ENCODE data around the gene CCRL2. TPM values are rescaled to one million over a fixed set of nuclear protein-coding genes. Genes with fewer than 3 reads are reported as not detected.

CCRL2 gene
- 2.8 TPM for total RNA-seq
- 2.1 TPM for polyA plus RNA-seq (ENCODE audit: insufficient read depth, low read depth, low replicate concordance)
- long read RNA-seq, donor 1, partial matches to known transcripts = 0 of 1 reads
- long read RNA-seq, donor 1, other reads (novel, unspliced or antisense) = 0 of 1 reads
- long read RNA-seq, donor 2, partial matches to known transcripts = 0 of 1 reads
- long read RNA-seq, donor 2, other reads (novel, unspliced or antisense) = 0 of 1 reads
- long read RNA-seq, donor 3, partial matches to known transcripts = 0 of 1 reads
- long read RNA-seq, donor 3, other reads (novel, unspliced or antisense) = 0 of 1 reads
- long read RNA-seq, donor 4, partial matches to known transcripts = 0 of 1 reads
- long read RNA-seq, donor 4, other reads (novel, unspliced or antisense) = 0 of 1 reads
- long read RNA-seq, donor 5, partial matches to known transcripts = 0 of 1 reads
- long read RNA-seq, donor 5, other reads (novel, unspliced or antisense) = 0 of 1 reads
- long read RNA-seq, donor 6 = 0 reads
- long read RNA-seq, donor 7 = 0 reads
- long read RNA-seq, donor 8, partial matches to known transcripts = 0 of 1 reads
- long read RNA-seq, donor 8, other reads (novel, unspliced or antisense) = 0 of 1 reads
- long read RNA-seq, donor 9, partial matches to known transcripts = 0 of 1 reads
- long read RNA-seq, donor 9, other reads (novel, unspliced or antisense) = 0 of 1 reads
- long read RNA-seq, donor 10, partial matches to known transcripts = 0 of 2 reads
- long read RNA-seq, donor 10, other reads (novel, unspliced or antisense) = 0 of 2 reads

GRCh38 chr3:46406788-46407611 is at the start of gene CCRL2, which contains the start of gene CCR5AS:
Gene CCRL2 (plus strand): TSS chr3:46407259. CDS start chr3:46408080, 821 bp downstream.
Gene CCR5AS (minus strand): TSS chr3:46407066.
- Histone ChIP-seq H3K4me3 (ENCODE audit: low read length in 3 of 3) (peak within 1 kb of the TSS in 2 of 3 donors; percentile 14 to 24), H3K9ac (ENCODE audit: low read length in 3 of 3) (peak within 1 kb of the TSS in 1 of 3 donors; percentile 49), H3K9me3 (ENCODE audit: control insufficient read depth in 2 of 3, insufficient read depth in 1 of 3, low read length in 3 of 3) (no peaks in the 10 kb centered on the region), H3K27me3 (ENCODE audit: control insufficient read depth, insufficient read depth, low read length) (no peaks in the 10 kb centered on the region), H3K27ac (ENCODE audit: low read depth in 2 of 2, low read length in 2 of 2) (peak within 1 kb of the TSS; percentile 65 to 90), H3K4me1 (ENCODE audit: control insufficient read depth in 2 of 3, insufficient read depth in 2 of 3, low read depth in 1 of 3, low read length in 3 of 3) (peaks cover 0 to 15% (median 9%) of the 10 kb centered on the region in 3 donors), H3K36me3 (ENCODE audit: control insufficient read depth in 2 of 3, insufficient read depth in 3 of 3, low read length in 3 of 3) (no peaks in the 10 kb centered on the region)
- intact Hi-C loops (cut with DNase I) = no loop called here
- TF ChIP-seq CTCF (IDR thresholded peaks at IDR 0.05; ENCODE audit: borderline replicate concordance, extremely low read depth, insufficient read depth) = no peak
- DNase-seq = peak in 4 of 5 donors; percentile 13 to 84 (median 52)
- no peak for FAIRE-seq

- no peak for DNase-seq
- Histone ChIP-seq H3K9ac (ENCODE audit: low read length in 3 of 3) (no peak overlapping the region), H3K27me3 (ENCODE audit: control insufficient read depth, insufficient read depth, low read length) (no peaks in the 10 kb centered on the region), H3K27ac (ENCODE audit: low read depth in 2 of 2, low read length in 2 of 2) (no peak overlapping the region), H3K9me3 (ENCODE audit: control insufficient read depth in 2 of 3, insufficient read depth in 1 of 3, low read length in 3 of 3) (no peaks in the 10 kb centered on the region), H3K4me1 (ENCODE audit: control insufficient read depth in 2 of 3, insufficient read depth in 2 of 3, low read depth in 1 of 3, low read length in 3 of 3) (no peaks in the 10 kb centered on the region), H3K36me3 (ENCODE audit: control insufficient read depth in 2 of 3, insufficient read depth in 3 of 3, low read length in 3 of 3) (no peaks in the 10 kb centered on the region), H3K4me3 (ENCODE audit: low read length in 3 of 3) (no peak overlapping the region)
- no peak for FAIRE-seq
- intact Hi-C loops (cut with DNase I) = no loop called here
- no peak for TF ChIP-seq CTCF (IDR thresholded peaks at IDR 0.05; ENCODE audit: borderline replicate concordance, extremely low read depth, insufficient read depth)
Measured at GRCh38 chr3:46358466-46358865, 48.6 kb upstream of the CCRL2 start.

- Histone ChIP-seq H3K4me3 (ENCODE audit: low read length in 3 of 3) (no peak overlapping the region), H3K9me3 (ENCODE audit: control insufficient read depth in 2 of 3, insufficient read depth in 1 of 3, low read length in 3 of 3) (no peaks in the 10 kb centered on the region), H3K27me3 (ENCODE audit: control insufficient read depth, insufficient read depth, low read length) (no peaks in the 10 kb centered on the region), H3K4me1 (ENCODE audit: control insufficient read depth in 2 of 3, insufficient read depth in 2 of 3, low read depth in 1 of 3, low read length in 3 of 3) (no peaks in the 10 kb centered on the region), H3K9ac (ENCODE audit: low read length in 3 of 3) (no peak overlapping the region), H3K27ac (ENCODE audit: low read depth in 2 of 2, low read length in 2 of 2) (no peak overlapping the region), H3K36me3 (ENCODE audit: control insufficient read depth in 2 of 3, insufficient read depth in 3 of 3, low read length in 3 of 3) (no peaks in the 10 kb centered on the region)
- DNase-seq = no peak
- TF ChIP-seq CTCF (IDR thresholded peaks at IDR 0.05; ENCODE audit: borderline replicate concordance, extremely low read depth, insufficient read depth) = no peak
- intact Hi-C loops (cut with DNase I) = no loop called here
- FAIRE-seq = no peak
Measured at GRCh38 chr3:46359733-46360493, 47.1 kb upstream of the CCRL2 start.

Measured in kidney (tissue), 22 donors.